K562 (cell line): ENCODE measurements around the gene ABCA3. TPM values are rescaled to one million over a fixed set of nuclear protein-coding genes. Genes with fewer than 3 reads are reported as not detected.
"Not testable (repeated sequence)": the region's sequence is repeated elsewhere in the genome, so short reads cannot be mapped to it uniquely, and the experiment has no call there.

Experiments
- ATAC-seq: fragments of 200-7000 bp; cut with Tn5 transposase; 3 replicates; pipeline ENCODE4 v1.9.1; 2020; ENCODE audit warnings: moderate library complexity
- BruUV-seq: library from RNA; stranded (reverse); fragments of 400-500 nt; replicated peaks from 2 replicates; lab custom pipeline; 2021; lab: Mats Ljungman, UMichigan
- CTCF ChIA-PET: fragments of 300-600 bp; formaldehyde crosslinking; extraction: SDS; loops from one replicate; lab custom pipeline; 2021; ENCODE audit warnings: low intra/inter-chr PET ratio; lab: Yijun Ruan, JAX
- POLR2A ChIA-PET: fragments of 300-600, 350-650 bp; sonication (Branson Sonifier 250); formaldehyde crosslinking; extraction: SDS; loops from one replicate; lab custom pipeline; 2021; ENCODE audit warnings: antibody characterized with exemption, inconsistent platforms; lab: Yijun Ruan, JAX
- DNase-seq, 4 experiments: peaks; one replicate each; pipeline versions ENCODE4 v3.0.0 to v3.0.0-alpha.2; 2011 to 2018; ENCODE audit warnings: low spot score in 3 of 4, mixed read lengths in 3 of 4; ENCODE audit errors: extremely low read depth in 1 of 4
- FAIRE-seq: peaks from 2 replicates; lab custom pipeline; 2011; peaks lifted over from hg19 to GRCh38; lab: Jason Lieb, UNC
- H2AFZ ChIP-seq: 2 replicates; pipeline ENCODE4 v1.6.0; 2011; ENCODE audit warnings: low read depth, low read length, control low read depth, inconsistent platforms
- H3K27ac ChIP-seq: fragments of 200-600 bp; 3 replicates; pipeline ENCODE4 v1.8.0; 2011; ENCODE audit warnings: low read depth, mild to moderate bottlenecking, control low read depth, inconsistent platforms, low read length, moderate library complexity, mixed read lengths; ENCODE audit errors: extremely low read depth
- H3K27me3 ChIP-seq, 2 experiments: fragments of 300-600 bp in 1 of 2; 2 replicates in 1 of 2; 3 replicates in 1 of 2; pipeline versions ENCODE4 v1.6.0 to v1.8.0; 2011; ENCODE audit warnings: inconsistent platforms in 2 of 2, low read length in 2 of 2, mild to moderate bottlenecking in 1 of 2, mixed read lengths in 1 of 2, moderate library complexity in 1 of 2; ENCODE audit not compliant: control insufficient read depth in 2 of 2, insufficient read depth in 2 of 2
- H3K36me3 ChIP-seq: fragments of 300-600 bp; 3 replicates; pipeline ENCODE4 v1.8.0; 2011; ENCODE audit warnings: mild to moderate bottlenecking, low read length, inconsistent platforms; ENCODE audit not compliant: control insufficient read depth, insufficient read depth
- H3K4me1 ChIP-seq, 2 experiments: fragments of 200-600 bp in 1 of 2; replicated peaks in 1 of 2; 2 replicates in 1 of 2; 3 replicates in 1 of 2; pipeline versions ENCODE4 v1.5.1 to v1.8.0; 2011; ENCODE audit warnings: inconsistent platforms in 2 of 2, low read length in 2 of 2, mild to moderate bottlenecking in 1 of 2, mixed read lengths in 1 of 2, moderate library complexity in 1 of 2; ENCODE audit not compliant: control insufficient read depth in 2 of 2, insufficient read depth in 2 of 2
- H3K4me2 ChIP-seq: 2 replicates; pipeline ENCODE4 v1.6.1; 2011; ENCODE audit warnings: low read length, control low read depth, inconsistent platforms, mixed read lengths; ENCODE audit not compliant: insufficient read depth
- H3K4me3 ChIP-seq: fragments of 200-600 bp; sonication (generic), shearing (Covaris generic); 2 replicates; pipeline ENCODE4 v1.5.1; 2016; ENCODE audit warnings: control low read depth, inconsistent platforms
- H3K79me2 ChIP-seq: fragments of 200-600 bp; 3 replicates; pipeline ENCODE4 v1.8.0; 2011; ENCODE audit warnings: low read length, inconsistent platforms; ENCODE audit not compliant: control insufficient read depth, insufficient read depth
- H3K9ac ChIP-seq, 2 experiments: 2 replicates each; pipeline versions ENCODE4 v1.6.0 to v1.6.1; 2011; ENCODE audit warnings: low read depth in 2 of 2, low read length in 2 of 2, control low read depth in 1 of 2, inconsistent platforms in 1 of 2, mild to moderate bottlenecking in 1 of 2, mixed read lengths in 1 of 2; ENCODE audit not compliant: insufficient read depth in 1 of 2
- H3K9me1 ChIP-seq: one replicate; pipeline ENCODE4 v1.6.0; 2011; ENCODE audit warnings: inconsistent platforms, mild to moderate bottlenecking, low read length, moderate library complexity; ENCODE audit not compliant: control insufficient read depth, insufficient read depth
- H3K9me3 ChIP-seq: replicated peaks from 2 replicates; pipeline ENCODE4 v1.5.1; 2011; ENCODE audit warnings: low read depth, low read length, inconsistent platforms; ENCODE audit not compliant: control insufficient read depth, insufficient read depth
- H4K20me1 ChIP-seq: replicated peaks from 2 replicates; pipeline ENCODE4 v1.6.1; 2011; ENCODE audit warnings: low read length, inconsistent platforms, mixed read lengths; ENCODE audit not compliant: control insufficient read depth, insufficient read depth
- CHAMP1 ChIP-seq: fragments of 450-650 bp; IDR thresholded peaks from 2 replicates; pipeline ENCODE4 v1.6.1; 2016; ENCODE audit warnings: mild to moderate bottlenecking
- NKRF ChIP-seq: fragments of 450-650 bp; IDR thresholded peaks from 2 replicates; pipeline ENCODE4 v1.6.1; 2016; ENCODE audit warnings: borderline replicate concordance
- POLR2A ChIP-seq: fragments of 450-650 bp; conservative IDR thresholded peaks from 2 replicates; pipeline ENCODE4 v1.6.1; 2016
- POLR2AphosphoS5 ChIP-seq: IDR thresholded peaks from 2 replicates; pipeline ENCODE4 v1.6.1; 2011; ENCODE audit warnings: mild to moderate bottlenecking, low read depth, low read length, moderate library complexity; ENCODE audit not compliant: control insufficient read depth, insufficient read depth
- POLR2B ChIP-seq: fragments of 450-650 bp; IDR thresholded peaks from 2 replicates; pipeline ENCODE4 v1.6.1; 2018; ENCODE audit warnings: low read depth; ENCODE audit not compliant: partially characterized antibody
- RBFOX2 ChIP-seq: fragments of 200-400 bp; formaldehyde crosslinking; IDR thresholded peaks from 2 replicates; pipeline ENCODE4 v1.6.1; 2017; ENCODE audit warnings: low read depth, mild to moderate bottlenecking, low read length, moderate library complexity
- SUPT5H ChIP-seq: fragments of 450-650 bp; IDR thresholded peaks from 2 replicates; pipeline ENCODE4 v1.6.1; 2016
- ZNF146 ChIP-seq: IDR thresholded peaks from one replicate; pipeline ENCODE4 v1.6.1; 2018; ENCODE audit warnings: missing compliant biosample characterization; ENCODE audit not compliant: unreplicated experiment
- ZNF174 ChIP-seq: fragments of 250-450 bp; sonication (Bioruptor Pico); IDR thresholded peaks from 2 replicates; pipeline ENCODE4 v1.4.0; 2020; ENCODE audit warnings: mild to moderate bottlenecking
- ZNF583 ChIP-seq: fragments of 250-450 bp; sonication (Bioruptor Pico); IDR thresholded peaks from 2 replicates; pipeline ENCODE4 v1.4.0; 2020
- WGBS: fragments of 100-300 bp; shearing (Covaris generic); methylation state at CpG from one replicate; pipeline ENCODE4 v1.1.6; 2016; ENCODE audit warnings: low coverage, mixed read lengths; ENCODE audit not compliant: insufficient coverage; ENCODE audit errors: missing lambda C conversion rate; 5-methylcytosine and 5-hydroxymethylcytosine counted together
- in situ Hi-C: fragments of 300-500 bp; cut with MboI; formaldehyde crosslinking; loops from 4 replicates; pipeline ENCODE4 v1.15.0; 2018; ENCODE audit warnings: inconsistent platforms, mixed read lengths
- intact Hi-C: fragments of 100-400 bp; cut with micrococcal nuclease; formaldehyde crosslinking; loops from 2 replicates; pipeline ENCODE4 v1.14.2; 2022
- polyA plus RNA-seq, 8 experiments: library from polyadenylated mRNA; depleted of rRNA in 4 of 8; stranded (reverse) in 5 of 8; unstranded in 3 of 8; fragments of >200 nt; fragmentation: Nextera tagmentation in 2 of 8; fragmentation: Illumina TruSeq in 1 of 8; extraction: Ambion mirVana in 2 of 8; extraction: Trizol in 1 of 8; gene quantifications; 2 replicates each; pipeline versions ENCODE4 v1.2.1 to v1.2.3, GENCODE V29; 2011 to 2014; ENCODE audit warnings: inconsistent platforms in 1 of 8, missing spikeins in 1 of 8
- total RNA-seq, 7 experiments: library from RNA; depleted of rRNA in 6 of 7; stranded (reverse); fragments of >200 nt in 6 of 7; fragmentation: Illumina TruSeq in 2 of 7; extraction: Trizol in 2 of 7; gene quantifications; 2 replicates each; pipeline versions ENCODE4 v1.2.1 to v1.2.3, GENCODE V29; 2011 to 2021; ENCODE audit warnings: low replicate concordance in 1 of 7

The ABCA3 gene
- total and polyA plus RNA-seq, 9 of the 15 experiments (the other 6 are each of a cell fraction or from before 2014, with no cell fraction given) = 0.66 to 23.7 (median 6.9) TPM

- H3K9me1 ChIP-seq, H3K4me2 ChIP-seq, H3K9me3 ChIP-seq, FAIRE-seq, in situ Hi-C loops, H4K20me1 ChIP-seq, H3K79me2 ChIP-seq, H3K27me3 ChIP-seq, intact Hi-C loops, H3K4me3 ChIP-seq, ATAC-seq, H2AFZ ChIP-seq, DNase-seq, CTCF ChIA-PET, H3K27ac ChIP-seq, H3K9ac ChIP-seq: not testable (repeated sequence)
- BruUV-seq = TSS peak; percentile 15
- WGBS = 47% methylated on average over 9 of the region's 9 CpGs
- POLR2A ChIA-PET = interaction anchor here (1.7 to 6.6 kb wide), 3 partner anchors 8 to 18 kb away, joined by 5 to 39 read pairs (median 19); partner anchors contain the start of gene ECI1
- Histone ChIP-seq H3K36me3 (peaks cover 57% of the 10 kb centered on the region; the same call in 2 of the 3 replicates), H3K4me1 (peaks cover 0 to 59% of the 10 kb centered on the region in 2 experiments; a peak in 2 of 5 replicates)
- TF ChIP-seq POLR2B = peak; percentile 12
- peak; percentile 46 for TF ChIP-seq SUPT5H
- peak; percentile 59 for TF ChIP-seq POLR2A
Measured at GRCh38 chr16:2240331-2240730, 100.2 kb downstream of the ABCA3 start.

GRCh38 chr16:2238838-2239675 lies 101.5 kb downstream of the ABCA3 start:
- peak; percentile 36 for ATAC-seq
- no peak for DNase-seq
- Histone ChIP-seq H3K9me3 (no peaks in the 10 kb centered on the region), H3K27ac (no peak overlapping the region), H4K20me1 (no peaks in the 10 kb centered on the region), H3K27me3 (no peaks in the 10 kb centered on the region), H3K4me2 (no peak overlapping the region), H3K9me1 (no peaks in the 10 kb centered on the region), H2AFZ (no peak overlapping the region), H3K79me2 (no peaks in the 10 kb centered on the region), H3K4me1 (peaks cover 0 to 53% of the 10 kb centered on the region in 2 experiments; a peak in 2 of 5 replicates), H3K36me3 (peaks cover 57% of the 10 kb centered on the region; the same call in 2 of the 3 replicates), H3K4me3 (no peak overlapping the region), H3K9ac (peak overlapping the region in 1 of 2 experiments; percentile 52; a peak in 2 of 4 replicates)
- no TSS peak for BruUV-seq
- ChIA-PET POLR2A (interaction anchor here (0.7 to 6.6 kb wide), 7 partner anchors 9 to 54 kb away, joined by 3 to 39 read pairs (median 3); partner anchors contain the start of gene ECI1), CTCF (no interaction called here)
- in situ Hi-C loops = no loop called here
- intact Hi-C loops = no loop called here
- FAIRE-seq = no peak
- 85% methylated on average over 10 of the region's 15 CpGs for WGBS
- peak; percentile 4; the same call in 1 of the 2 replicates for TF ChIP-seq POLR2AphosphoS5
- no peak for TF ChIP-seq ZNF146 (CRISPR knock-in tag)
- TF ChIP-seq NKRF = no peak
- no peak for TF ChIP-seq CHAMP1
- TF ChIP-seq POLR2A = peak; percentile 8; the same call in 1 of the 2 replicates
- TF ChIP-seq ZNF174 = no peak
- no peak for TF ChIP-seq ZNF583 (CRISPR knock-in tag)
- TF ChIP-seq RBFOX2 = peak; percentile 19; the same call in 1 of the 2 replicates
